Mesothelial cell of epicardium (in vitro differentiated cells): ENCODE results near the gene ADAM30. TPM values are rescaled to one million over a fixed set of nuclear protein-coding genes. Genes with fewer than 3 reads are reported as not detected.

ENCODE experiments used
- DNase-seq, 2 experiments: peaks; one replicate each; pipeline ENCODE4 v3.0.0; 2021; ENCODE audit warnings: low spot score in 2 of 2; ENCODE audit not compliant: unreplicated experiment in 2 of 2
- H3K27ac Mint-ChIP-seq: 2 replicates; pipeline ENCODE4 v1.8.0; 2021; ENCODE audit warnings: mixed read lengths
- H3K27me3 Mint-ChIP-seq: 2 replicates; pipeline ENCODE4 v1.8.0; 2021; ENCODE audit warnings: low read depth, mixed read lengths
- H3K36me3 Mint-ChIP-seq: 2 replicates; pipeline ENCODE4 v1.8.0; 2021; ENCODE audit warnings: mixed read lengths
- H3K4me1 Mint-ChIP-seq: 2 replicates; pipeline ENCODE4 v1.8.0; 2021; ENCODE audit warnings: mixed read lengths
- H3K4me3 Mint-ChIP-seq: 2 replicates; pipeline ENCODE4 v1.8.0; 2021; ENCODE audit warnings: mild to moderate bottlenecking, moderate library complexity, mixed read lengths
- H3K9me3 Mint-ChIP-seq: 2 replicates; pipeline ENCODE4 v1.8.0; 2021; ENCODE audit warnings: mixed read lengths
- CTCF ChIP-seq: fragments of 200-600 bp; sonication (generic); IDR thresholded peaks from one replicate; pipeline ENCODE4 v1.5.0; 2021; ENCODE audit warnings: antibody characterized with exemption; ENCODE audit not compliant: unreplicated experiment
- total RNA-seq: library from RNA; stranded (reverse); gene quantifications from 3 replicates; pipeline ENCODE4 v1.2.1, GENCODE V29; 2021

The ADAM30 gene
- total RNA-seq, 1 donor from 2014 or later: 0.07 TPM

DNA sequence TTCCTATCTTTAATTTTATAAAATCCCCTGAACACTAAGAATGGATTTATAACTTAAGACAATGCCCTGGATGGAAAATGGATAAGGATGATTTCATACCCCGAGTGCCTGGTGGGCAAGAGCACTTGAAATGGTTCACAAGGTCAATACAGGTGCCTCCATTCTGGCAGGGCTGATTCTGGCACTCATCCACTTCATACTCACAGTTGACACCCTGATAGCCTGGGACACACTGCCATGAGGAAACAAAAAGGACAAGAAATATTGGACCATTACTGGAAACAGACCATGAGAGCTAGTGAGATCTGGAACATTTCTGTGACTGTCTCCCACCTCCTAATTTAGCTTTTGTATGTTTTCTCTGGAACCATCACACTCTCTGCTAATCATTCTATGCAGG is 39.1 kb upstream of the ADAM30 start:
- Mint-ChIP-seq H3K27ac (no peak overlapping the region), H3K27me3 (no peaks in the 10 kb centered on the region), H3K4me3 (no peak overlapping the region), H3K4me1 (no peaks in the 10 kb centered on the region), H3K9me3 (peaks cover 24% of the 10 kb centered on the region), H3K36me3 (peaks cover 76% of the 10 kb centered on the region)
- no peak for TF ChIP-seq CTCF
- no peak for DNase-seq

- H3K36me3 Mint-ChIP-seq: peaks cover 71% of the 10 kb centered on the region
- H3K27me3 Mint-ChIP-seq: no peaks in the 10 kb centered on the region
- no peak overlapping the region for H3K27ac Mint-ChIP-seq
- H3K4me3 Mint-ChIP-seq: no peak overlapping the region
- no peak for TF ChIP-seq CTCF
- peaks cover 24% of the 10 kb centered on the region for H3K9me3 Mint-ChIP-seq
- H3K4me1 Mint-ChIP-seq: no peaks in the 10 kb centered on the region
- no peak for DNase-seq
Observed at GRCh38 chr1:119933397-119933796, 37.1 kb upstream of the ADAM30 start.

DNA sequence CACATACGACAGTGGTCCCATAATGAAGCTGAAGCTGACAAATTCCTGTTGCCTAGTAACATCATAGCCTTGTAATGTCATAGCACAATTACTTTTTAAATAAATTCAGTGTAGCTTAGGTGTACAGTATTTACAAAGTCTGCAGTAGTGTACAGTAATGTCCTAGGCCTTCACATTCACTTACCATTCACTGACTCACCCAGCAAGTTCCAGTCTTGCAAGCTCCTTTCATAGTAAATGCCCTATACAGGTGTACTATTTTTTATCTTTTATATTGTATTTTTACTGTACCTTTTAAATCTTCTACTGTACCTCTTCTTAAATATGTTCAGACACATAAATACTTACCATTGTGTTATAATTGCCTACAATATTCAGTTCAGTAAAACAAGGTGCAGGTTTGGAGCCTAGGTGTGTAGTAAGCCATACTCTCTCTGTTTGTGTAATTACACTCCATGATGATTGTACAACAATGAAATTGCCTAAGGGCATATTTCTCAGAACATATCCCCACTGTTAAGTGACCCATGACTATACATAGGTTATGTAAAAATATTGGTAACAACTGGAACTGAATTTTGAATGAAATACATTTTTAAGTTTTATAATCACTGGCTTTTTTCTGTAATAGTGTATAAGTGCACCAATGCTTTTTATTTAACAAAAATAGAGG is 33.5 kb upstream of the ADAM30 start:
- Mint-ChIP-seq H3K4me1 (no peaks in the 10 kb centered on the region), H3K36me3 (peaks cover 67% of the 10 kb centered on the region), H3K27ac (no peak overlapping the region), H3K9me3 (peaks cover 24% of the 10 kb centered on the region), H3K27me3 (no peaks in the 10 kb centered on the region), H3K4me3 (no peak overlapping the region)
- no peak for DNase-seq
- no peak for TF ChIP-seq CTCF

GRCh38 chr1:119926553-119926952 is 30.2 kb upstream of the ADAM30 start:
- Mint-ChIP-seq H3K4me1 (no peaks in the 10 kb centered on the region), H3K27ac (no peak overlapping the region), H3K36me3 (peaks cover 64% of the 10 kb centered on the region), H3K9me3 (no peaks in the 10 kb centered on the region), H3K27me3 (no peaks in the 10 kb centered on the region), H3K4me3 (no peak overlapping the region)
- TF ChIP-seq CTCF: no peak
- no peak for DNase-seq

GRCh38 chr1:119924948-119925898 is 28.9 kb upstream of the ADAM30 start:
- Mint-ChIP-seq H3K9me3 (no peaks in the 10 kb centered on the region), H3K27ac (no peak overlapping the region), H3K36me3 (peaks cover 71% of the 10 kb centered on the region), H3K27me3 (no peaks in the 10 kb centered on the region), H3K4me1 (no peaks in the 10 kb centered on the region), H3K4me3 (no peak overlapping the region)
- no peak for TF ChIP-seq CTCF
- DNase-seq: no peak
